GM18868 (cell line): ENCODE results near the gene LCN2.

Experiments used
- ATAC-seq: cut with Tn5 transposase; IDR thresholded peaks from one replicate; pipeline ENCODE4 v1.9.1; 2021; ENCODE audit warnings: mild to moderate bottlenecking, moderate library complexity; ENCODE audit not compliant: unreplicated experiment

LCN2 gene

DNA sequence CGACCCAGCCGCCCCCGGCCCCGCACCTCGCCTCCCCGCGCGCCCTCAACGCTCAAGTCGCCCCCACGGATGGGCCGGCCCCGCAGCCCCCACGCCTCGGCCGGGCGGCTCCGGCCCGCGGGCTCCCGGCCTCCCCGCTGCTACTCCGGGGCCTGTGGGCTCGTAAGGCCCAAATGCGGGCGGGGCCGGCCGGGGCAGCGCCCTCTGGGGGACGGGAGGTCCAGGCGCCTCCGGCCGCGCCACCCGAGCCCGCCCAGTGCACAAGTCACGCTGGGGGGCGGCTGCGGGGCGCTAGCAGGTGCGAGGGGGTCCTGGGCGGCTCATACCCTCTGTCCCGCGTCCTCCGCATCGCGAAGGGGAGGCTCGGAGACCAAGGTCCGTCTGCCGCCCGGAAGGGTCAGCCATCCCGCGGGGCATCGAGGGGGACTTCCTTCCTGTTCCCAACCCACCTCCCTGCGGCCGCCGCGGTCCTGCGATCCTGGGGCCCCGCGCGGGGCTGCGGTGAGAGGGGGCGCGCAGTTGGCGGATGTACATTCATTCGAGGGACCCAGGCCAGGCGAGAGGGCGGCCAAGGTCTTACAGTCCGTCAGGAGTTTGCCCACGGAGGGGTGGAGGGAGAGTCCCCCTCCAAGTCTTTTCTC lies 42.3 kb downstream of the LCN2 start, which contains the start of gene CIZ1:
Gene CIZ1 (minus strand): TSS at position 167 of the 641 bp plus-strand sequence. CDS start 715 bp downstream, outside the sequence.
- ATAC-seq, result peak; percentile 74

DNA sequence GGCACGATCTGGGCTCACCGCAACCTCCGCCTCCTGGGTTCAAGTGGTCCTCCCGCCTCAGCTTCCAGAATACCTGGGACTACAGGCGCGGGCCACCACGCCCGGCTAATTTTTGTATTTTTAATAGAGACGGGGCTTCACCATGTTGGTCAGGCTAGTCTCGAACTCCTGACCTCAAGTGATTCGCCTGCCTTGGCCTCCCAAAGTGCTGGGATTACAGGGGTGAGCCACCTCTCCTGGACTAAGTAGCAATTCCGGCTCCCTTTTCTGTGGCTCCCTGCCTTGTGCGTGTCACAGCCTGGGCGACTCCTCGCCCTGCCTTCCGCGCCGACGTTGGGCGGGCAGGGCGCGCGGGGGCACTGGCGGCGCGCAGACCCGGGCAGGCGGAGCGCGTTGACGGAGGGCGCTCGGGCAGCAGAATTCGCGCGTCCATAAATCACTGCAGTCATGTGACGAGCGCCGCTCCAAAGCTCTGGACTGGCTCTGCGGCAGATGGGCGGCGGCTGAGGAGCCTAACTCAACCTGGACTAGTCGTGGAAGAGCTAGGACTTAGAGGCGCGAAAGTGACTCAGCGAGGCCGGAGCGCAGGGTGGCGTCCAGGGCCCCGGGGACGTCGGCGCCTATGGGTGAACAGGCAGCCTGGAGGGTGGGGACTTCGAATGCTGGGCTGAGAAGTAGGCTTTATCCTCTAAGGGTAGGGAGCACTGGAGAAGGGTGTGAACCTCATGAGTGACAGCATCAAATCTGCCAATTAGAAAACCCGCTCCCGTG lies 43.5 kb downstream of the LCN2 start:
- ATAC-seq, result no peak

DNA sequence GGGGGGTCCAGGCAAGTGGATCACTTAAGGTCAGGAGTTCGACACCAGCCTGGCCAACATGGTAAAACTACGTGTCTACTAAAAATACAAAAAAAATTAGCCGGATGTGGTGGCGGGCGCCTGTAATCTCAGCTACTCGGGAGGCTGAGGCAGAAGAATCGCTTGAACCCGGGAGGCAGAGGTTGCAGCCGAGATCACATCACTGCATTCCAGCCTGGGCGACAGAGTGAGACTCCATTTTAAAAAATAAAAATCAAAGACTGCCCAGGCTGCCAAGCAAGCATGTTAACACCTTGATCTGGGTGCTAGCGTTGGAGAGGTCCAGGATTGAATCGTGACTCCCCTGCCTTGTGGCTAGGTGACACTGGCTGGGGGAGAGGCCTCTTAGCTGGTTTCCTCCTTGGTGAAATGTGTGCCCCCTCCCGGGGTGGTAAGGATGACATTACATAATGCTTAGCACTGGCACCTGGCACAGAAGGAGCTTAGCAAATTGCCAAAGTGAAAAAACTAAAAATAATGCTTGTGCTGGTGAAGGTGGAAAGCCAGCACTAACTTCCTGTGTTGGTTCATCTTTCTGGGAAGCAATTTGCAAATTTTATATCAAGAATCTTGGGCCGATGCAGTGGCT lies 44.3 kb downstream of the LCN2 start:
- no peak for ATAC-seq

DNA sequence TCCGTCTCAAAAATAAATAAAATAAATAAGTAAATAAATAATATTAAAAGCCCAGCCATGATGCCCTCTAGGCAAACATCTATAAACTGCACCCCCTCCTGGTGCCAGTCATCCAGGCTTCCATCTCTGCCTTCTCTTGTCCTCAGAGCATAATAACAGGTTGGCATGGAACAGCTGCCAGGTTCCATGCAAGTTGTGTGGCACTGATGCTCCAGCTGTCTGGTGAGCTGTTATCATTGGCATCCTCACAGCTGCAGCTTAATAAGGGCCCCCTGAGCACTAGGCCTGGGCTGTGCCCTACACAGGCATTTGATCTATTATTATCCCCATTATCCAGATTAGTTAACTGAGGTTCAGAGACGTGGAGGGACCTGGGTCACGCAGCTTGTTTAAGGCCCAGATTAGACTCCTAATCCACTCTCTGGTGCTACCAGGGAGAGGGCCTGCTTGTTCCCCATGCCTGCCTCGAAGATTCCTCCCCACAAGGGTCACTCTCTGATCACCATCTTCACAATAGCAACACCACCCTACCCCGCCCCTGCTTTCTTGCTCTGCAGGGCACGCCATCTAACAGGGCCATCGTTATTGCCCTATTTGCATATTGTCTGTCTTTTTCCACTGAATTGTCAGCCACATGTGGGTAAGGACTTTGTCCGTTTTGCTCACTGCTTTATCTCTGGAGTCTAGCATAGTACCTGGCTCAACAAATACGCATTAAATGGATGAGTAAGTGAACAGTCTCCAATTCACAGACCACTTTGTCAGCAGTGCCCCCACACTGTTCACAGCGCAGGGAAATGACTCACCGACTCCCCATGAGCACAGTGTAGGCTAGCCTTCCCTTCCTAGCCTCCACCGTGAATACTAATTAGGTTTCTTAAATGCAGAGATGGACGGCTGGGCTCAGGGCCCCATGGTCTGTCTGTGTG lies 52.5 kb downstream of the LCN2 start:
- no peak for ATAC-seq

DNA sequence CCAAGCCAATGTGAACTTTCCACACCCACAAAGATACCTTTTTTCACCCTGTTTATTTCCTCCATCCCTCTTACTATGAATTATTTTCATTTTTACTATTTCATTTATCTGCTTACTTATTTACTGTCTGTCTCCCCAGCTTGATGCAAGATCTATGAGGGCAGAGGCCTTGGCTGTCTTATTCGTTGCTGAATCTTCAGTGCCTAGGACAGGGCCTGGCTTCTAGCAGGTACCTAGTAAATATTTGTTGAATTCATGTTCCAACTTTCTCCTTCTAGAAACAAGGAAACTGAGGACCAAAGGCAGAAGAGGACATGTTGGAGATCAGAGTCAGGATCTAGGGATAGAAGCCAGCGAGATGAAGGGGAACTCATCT lies 53.4 kb downstream of the LCN2 start:
- no peak for ATAC-seq
